Panc1 (cell line): ENCODE results near the gene ACOXL. TPM values are rescaled to one million over a fixed set of nuclear protein-coding genes. Genes with fewer than 3 reads are reported as not detected.

Source experiments
- ATAC-seq: fragments of 200-7000 bp; cut with Tn5 transposase; 2 replicates; pipeline ENCODE4 v1.9.1; 2020; ENCODE audit warnings: mild to moderate bottlenecking, moderate library complexity
- BruUV-seq: library from RNA; stranded (reverse); fragments of 400-500 nt; replicated peaks from 2 replicates; lab custom pipeline; 2021; lab: Mats Ljungman, UMichigan
- CTCF ChIA-PET: fragments of 300-600 bp; sonication (Branson Sonifier 250); formaldehyde crosslinking; loops from one replicate; lab custom pipeline; 2022; ENCODE audit warnings: antibody characterized with exemption; lab: Charles Lee
- POLR2A ChIA-PET: fragments of 300-600 bp; sonication (Branson Sonifier 250); formaldehyde crosslinking; loops from one replicate; lab custom pipeline; 2022; ENCODE audit warnings: antibody characterized with exemption; lab: Charles Lee
- DNase-seq: peaks from one replicate; pipeline ENCODE4 v3.0.0-alpha.2; 2010; ENCODE audit warnings: low read depth, low spot score
- H3K27ac ChIP-seq: 2 replicates; pipeline ENCODE4 v1.5.1; 2011; ENCODE audit warnings: mild to moderate bottlenecking, low read length, inconsistent platforms
- H3K27me3 ChIP-seq: fragments of 200-500 bp; sonication (Bioruptor generic); 2 replicates; pipeline ENCODE4 v1.6.0; 2014; ENCODE audit warnings: low read length, inconsistent platforms; ENCODE audit not compliant: control insufficient read depth, insufficient read depth
- H3K36me3 ChIP-seq: fragments of 200-500 bp; sonication (Bioruptor generic); 2 replicates; pipeline ENCODE4 v1.5.1; 2014; ENCODE audit warnings: inconsistent platforms, mild to moderate bottlenecking, low read length, moderate library complexity; ENCODE audit not compliant: control insufficient read depth, insufficient read depth
- H3K4me1 ChIP-seq: 2 replicates; pipeline ENCODE4 v1.5.1; 2011; ENCODE audit warnings: inconsistent platforms, mild to moderate bottlenecking, low read length, moderate library complexity; ENCODE audit not compliant: control insufficient read depth, insufficient read depth
- H3K4me3 ChIP-seq, 2 experiments: 2 replicates each; pipeline ENCODE4 v1.5.1; 2011 to 2012; ENCODE audit warnings: low read depth in 2 of 2, low read length in 2 of 2, mild to moderate bottlenecking in 2 of 2, inconsistent platforms in 1 of 2, moderate library complexity in 1 of 2
- H3K9me3 ChIP-seq: fragments of 200-500 bp; sonication (Bioruptor generic); 2 replicates; pipeline ENCODE4 v1.5.1; 2014; ENCODE audit warnings: low read depth, mild to moderate bottlenecking, inconsistent platforms, low read length, moderate library complexity; ENCODE audit not compliant: control insufficient read depth, insufficient read depth
- POLR2AphosphoS5 ChIP-seq: IDR thresholded peaks from 2 replicates; pipeline ENCODE4 v1.6.1; 2012; ENCODE audit warnings: mild to moderate bottlenecking, low read depth, low read length, moderate library complexity
- SIN3A ChIP-seq: IDR thresholded peaks from 2 replicates; pipeline ENCODE4 v1.6.1; 2012; ENCODE audit warnings: low read depth, mild to moderate bottlenecking, low read length, moderate library complexity, borderline replicate concordance; ENCODE audit not compliant: insufficient read depth
- TCF7L2 ChIP-seq: IDR thresholded peaks from 2 replicates; pipeline ENCODE4 v1.6.1; 2011; ENCODE audit warnings: mild to moderate bottlenecking, low read depth, low read length, inconsistent platforms
- in situ Hi-C: cut with HindIII; loops from 2 replicates; pipeline ENCODE4 v1.10.0; 2016; ENCODE audit warnings: low sequenced_read_pairs, low pct_unique_long_range_greater_than_20kb
- intact Hi-C: fragments of 100-400 bp; cut with micrococcal nuclease; formaldehyde crosslinking; loops from one replicate; pipeline ENCODE4 v1.10.0; 2022; ENCODE audit not compliant: unreplicated experiment
- total RNA-seq: library from RNA; stranded (reverse); gene quantifications from one replicate; pipeline ENCODE4 v1.2.1, GENCODE V29; 2021; ENCODE audit not compliant: unreplicated experiment
- TF ChIP-seq, protein P1 (sequence below), 2 experiments: IDR thresholded peaks; 2 replicates each; pipeline ENCODE4 v1.6.1; 2011 to 2012; ENCODE audit warnings: low read depth in 2 of 2, control low read depth in 1 of 2, low read length in 1 of 2, mild to moderate bottlenecking in 1 of 2, moderate library complexity in 1 of 2; ENCODE audit not compliant: insufficient read depth in 1 of 2
- TF ChIP-seq, protein P2 (sequence below): fragments of 450-650 bp; IDR thresholded peaks from 2 replicates; pipeline ENCODE4 v1.5.1; 2017; ENCODE audit warnings: mild to moderate bottlenecking

Gene ACOXL
- total RNA-seq, 1 experiment from 2014 or later, result 4.9 TPM

GRCh38 chr2:110873597-110874452 is 141.5 kb downstream of the ACOXL start:
- ATAC-seq, result no peak
- Histone ChIP-seq H3K27me3 (no peaks in the 10 kb centered on the region), H3K9me3 (no peaks in the 10 kb centered on the region), H3K4me3 (no peak overlapping the region), H3K27ac (no peak overlapping the region), H3K36me3 (no peaks in the 10 kb centered on the region), H3K4me1 (no peaks in the 10 kb centered on the region)
- POLR2A ChIA-PET, result no interaction called here
- in situ Hi-C loops (no loop called here), intact Hi-C loops (no loop called here)
- CTCF ChIA-PET, result no interaction called here
- no TSS peak for BruUV-seq
- DNase-seq, result no peak
- TF ChIP-seq, protein P1, sequence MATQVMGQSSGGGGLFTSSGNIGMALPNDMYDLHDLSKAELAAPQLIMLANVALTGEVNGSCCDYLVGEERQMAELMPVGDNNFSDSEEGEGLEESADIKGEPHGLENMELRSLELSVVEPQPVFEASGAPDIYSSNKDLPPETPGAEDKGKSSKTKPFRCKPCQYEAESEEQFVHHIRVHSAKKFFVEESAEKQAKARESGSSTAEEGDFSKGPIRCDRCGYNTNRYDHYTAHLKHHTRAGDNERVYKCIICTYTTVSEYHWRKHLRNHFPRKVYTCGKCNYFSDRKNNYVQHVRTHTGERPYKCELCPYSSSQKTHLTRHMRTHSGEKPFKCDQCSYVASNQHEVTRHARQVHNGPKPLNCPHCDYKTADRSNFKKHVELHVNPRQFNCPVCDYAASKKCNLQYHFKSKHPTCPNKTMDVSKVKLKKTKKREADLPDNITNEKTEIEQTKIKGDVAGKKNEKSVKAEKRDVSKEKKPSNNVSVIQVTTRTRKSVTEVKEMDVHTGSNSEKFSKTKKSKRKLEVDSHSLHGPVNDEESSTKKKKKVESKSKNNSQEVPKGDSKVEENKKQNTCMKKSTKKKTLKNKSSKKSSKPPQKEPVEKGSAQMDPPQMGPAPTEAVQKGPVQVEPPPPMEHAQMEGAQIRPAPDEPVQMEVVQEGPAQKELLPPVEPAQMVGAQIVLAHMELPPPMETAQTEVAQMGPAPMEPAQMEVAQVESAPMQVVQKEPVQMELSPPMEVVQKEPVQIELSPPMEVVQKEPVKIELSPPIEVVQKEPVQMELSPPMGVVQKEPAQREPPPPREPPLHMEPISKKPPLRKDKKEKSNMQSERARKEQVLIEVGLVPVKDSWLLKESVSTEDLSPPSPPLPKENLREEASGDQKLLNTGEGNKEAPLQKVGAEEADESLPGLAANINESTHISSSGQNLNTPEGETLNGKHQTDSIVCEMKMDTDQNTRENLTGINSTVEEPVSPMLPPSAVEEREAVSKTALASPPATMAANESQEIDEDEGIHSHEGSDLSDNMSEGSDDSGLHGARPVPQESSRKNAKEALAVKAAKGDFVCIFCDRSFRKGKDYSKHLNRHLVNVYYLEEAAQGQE (IDR thresholded peaks at IDR 0.05; ENCODE audit: insufficient read depth in 1 of 2, low read depth in 2 of 2, low read length in 1 of 2), result no peak
- TF ChIP-seq TCF7L2 (no peak), POLR2AphosphoS5 (no peak), SIN3A (no peak)
- TF ChIP-seq, protein P2, sequence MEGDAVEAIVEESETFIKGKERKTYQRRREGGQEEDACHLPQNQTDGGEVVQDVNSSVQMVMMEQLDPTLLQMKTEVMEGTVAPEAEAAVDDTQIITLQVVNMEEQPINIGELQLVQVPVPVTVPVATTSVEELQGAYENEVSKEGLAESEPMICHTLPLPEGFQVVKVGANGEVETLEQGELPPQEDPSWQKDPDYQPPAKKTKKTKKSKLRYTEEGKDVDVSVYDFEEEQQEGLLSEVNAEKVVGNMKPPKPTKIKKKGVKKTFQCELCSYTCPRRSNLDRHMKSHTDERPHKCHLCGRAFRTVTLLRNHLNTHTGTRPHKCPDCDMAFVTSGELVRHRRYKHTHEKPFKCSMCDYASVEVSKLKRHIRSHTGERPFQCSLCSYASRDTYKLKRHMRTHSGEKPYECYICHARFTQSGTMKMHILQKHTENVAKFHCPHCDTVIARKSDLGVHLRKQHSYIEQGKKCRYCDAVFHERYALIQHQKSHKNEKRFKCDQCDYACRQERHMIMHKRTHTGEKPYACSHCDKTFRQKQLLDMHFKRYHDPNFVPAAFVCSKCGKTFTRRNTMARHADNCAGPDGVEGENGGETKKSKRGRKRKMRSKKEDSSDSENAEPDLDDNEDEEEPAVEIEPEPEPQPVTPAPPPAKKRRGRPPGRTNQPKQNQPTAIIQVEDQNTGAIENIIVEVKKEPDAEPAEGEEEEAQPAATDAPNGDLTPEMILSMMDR, result no peak

DNA sequence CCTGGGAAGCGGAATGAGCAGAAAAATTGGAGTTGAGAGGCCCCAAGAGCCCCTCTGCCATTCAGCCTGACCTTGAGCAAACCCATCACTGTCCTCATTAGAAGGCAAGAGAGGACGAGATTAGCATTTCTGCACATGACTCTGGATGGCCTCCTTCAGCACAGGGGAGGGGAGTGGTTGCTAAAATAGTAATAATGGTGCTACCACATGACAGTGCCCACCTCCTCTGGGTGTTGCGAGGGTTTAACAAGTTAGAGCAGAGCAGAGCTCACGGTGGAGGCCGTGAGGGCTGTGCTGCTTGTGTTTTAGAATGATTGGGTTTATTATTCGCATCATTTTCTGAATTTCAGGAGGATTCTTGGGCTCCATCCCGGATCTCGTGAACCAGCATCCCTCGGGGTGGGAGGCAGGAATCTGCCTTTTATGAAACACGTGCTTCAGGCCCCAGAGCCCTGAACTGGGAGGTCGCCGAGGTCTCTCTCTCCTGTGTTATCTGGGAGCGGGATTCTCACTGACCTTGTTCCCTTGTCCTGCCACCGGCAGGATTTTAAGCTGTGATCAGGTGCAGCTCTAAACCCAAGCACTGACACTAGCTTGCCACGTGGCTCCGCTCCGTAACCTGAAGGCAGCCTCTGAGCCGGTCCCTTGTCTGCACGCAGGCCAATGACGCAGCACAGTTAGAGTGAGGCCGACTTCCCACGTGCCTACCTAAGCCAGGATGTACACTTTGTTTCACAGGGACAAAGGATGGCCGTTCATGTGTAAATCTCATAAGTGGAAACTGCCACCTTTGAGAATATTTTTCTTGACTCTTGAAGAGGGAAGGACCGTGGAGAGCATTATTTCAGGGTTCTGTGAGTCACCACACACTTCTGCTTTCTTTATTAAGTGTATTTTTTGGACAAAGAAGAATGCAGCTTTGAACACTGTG is 142.3 kb downstream of the ACOXL start:
- no peak for ATAC-seq
- Histone ChIP-seq H3K27me3 (no peaks in the 10 kb centered on the region), H3K36me3 (no peaks in the 10 kb centered on the region), H3K9me3 (no peaks in the 10 kb centered on the region), H3K4me3 (no peak overlapping the region), H3K4me1 (no peaks in the 10 kb centered on the region), H3K27ac (no peak overlapping the region)
- ChIA-PET CTCF (interaction anchor here (0.5 kb wide), 1 partner anchor 610 kb away, joined by 4 read pairs; no protein-coding TSS in a partner anchor), POLR2A (no interaction called here)
- intact Hi-C loops (no loop called here), in situ Hi-C loops (no loop called here)
- no peak for DNase-seq
- TF ChIP-seq SIN3A (no peak), POLR2AphosphoS5 (no peak), TCF7L2 (no peak)
- TF ChIP-seq, protein P2, result no peak
- TF ChIP-seq, protein P1 (IDR thresholded peaks at IDR 0.05; ENCODE audit: insufficient read depth in 1 of 2, low read depth in 2 of 2, low read length in 1 of 2), result no peak
- no TSS peak for BruUV-seq
